OCI-LY1 (cell line): ENCODE results near the gene DOCK4.

Source experiments
- EZH2 ChIP-seq: fragments of 200-600 bp; sonication (generic), shearing (Covaris generic); IDR thresholded peaks from 2 replicates; pipeline ENCODE4 v1.8.0; 2017; ENCODE audit warnings: borderline replicate concordance, mixed run types, mild to moderate bottlenecking, antibody characterized with exemption, low read length, moderate library complexity, mixed read lengths
- TF ChIP-seq, protein P1 (sequence below): fragments of 200-600 bp; sonication (generic), shearing (Covaris generic); IDR thresholded peaks from 2 replicates; pipeline ENCODE4 v1.5.1; 2017; ENCODE audit warnings: mild to moderate bottlenecking, antibody characterized with exemption, low read length, moderate library complexity, mixed read lengths

DNA sequence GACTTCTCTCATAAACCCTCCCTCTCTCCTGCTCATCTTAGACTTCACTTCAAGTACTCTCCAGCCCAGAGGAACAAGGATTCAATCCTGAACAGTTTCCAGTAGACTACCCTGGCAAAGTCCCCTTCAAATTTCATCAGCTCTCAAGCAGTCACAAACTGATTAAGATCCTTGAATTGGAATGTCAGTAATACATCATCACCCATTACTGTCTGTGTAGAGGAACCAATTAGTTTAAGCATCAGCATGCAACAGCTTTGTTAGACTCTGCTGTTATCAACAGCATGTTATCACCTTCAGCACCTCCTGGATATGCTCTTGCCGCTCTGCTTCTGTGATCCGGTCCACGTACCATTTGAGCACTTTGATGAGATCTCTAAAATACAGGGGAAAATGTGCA, 336.9 kb downstream of the DOCK4 start:
- TF ChIP-seq, protein P1, sequence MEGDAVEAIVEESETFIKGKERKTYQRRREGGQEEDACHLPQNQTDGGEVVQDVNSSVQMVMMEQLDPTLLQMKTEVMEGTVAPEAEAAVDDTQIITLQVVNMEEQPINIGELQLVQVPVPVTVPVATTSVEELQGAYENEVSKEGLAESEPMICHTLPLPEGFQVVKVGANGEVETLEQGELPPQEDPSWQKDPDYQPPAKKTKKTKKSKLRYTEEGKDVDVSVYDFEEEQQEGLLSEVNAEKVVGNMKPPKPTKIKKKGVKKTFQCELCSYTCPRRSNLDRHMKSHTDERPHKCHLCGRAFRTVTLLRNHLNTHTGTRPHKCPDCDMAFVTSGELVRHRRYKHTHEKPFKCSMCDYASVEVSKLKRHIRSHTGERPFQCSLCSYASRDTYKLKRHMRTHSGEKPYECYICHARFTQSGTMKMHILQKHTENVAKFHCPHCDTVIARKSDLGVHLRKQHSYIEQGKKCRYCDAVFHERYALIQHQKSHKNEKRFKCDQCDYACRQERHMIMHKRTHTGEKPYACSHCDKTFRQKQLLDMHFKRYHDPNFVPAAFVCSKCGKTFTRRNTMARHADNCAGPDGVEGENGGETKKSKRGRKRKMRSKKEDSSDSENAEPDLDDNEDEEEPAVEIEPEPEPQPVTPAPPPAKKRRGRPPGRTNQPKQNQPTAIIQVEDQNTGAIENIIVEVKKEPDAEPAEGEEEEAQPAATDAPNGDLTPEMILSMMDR: no peak
- TF ChIP-seq EZH2: no peak
